HCT116 (cell line): ENCODE data around the gene MESP2. TPM values are rescaled to one million over a fixed set of nuclear protein-coding genes. Genes with fewer than 3 reads are reported as not detected.
A peak's percentile ranks its signal among the peaks of the same experiment; 100 is the strongest.

ENCODE experiments used
- ATAC-seq: fragments of 200-7000 bp; cut with Tn5 transposase; 2 replicates; pipeline ENCODE4 v1.9.1; 2020; ENCODE audit warnings: mild to moderate bottlenecking, moderate library complexity
- BruUV-seq: library from RNA; stranded (reverse); fragments of 400-500 nt; replicated peaks from 2 replicates; lab custom pipeline; 2021; lab: Mats Ljungman, UMichigan
- CTCF ChIA-PET: fragments of 300-600 bp; sonication (Branson Sonifier 250); formaldehyde crosslinking; loops from one replicate; lab custom pipeline; 2021; ENCODE audit warnings: antibody characterized with exemption; lab: Charles Lee
- POLR2A ChIA-PET: fragments of 300-600, 350-600 bp; sonication (Branson Sonifier 250); formaldehyde crosslinking; loops from one replicate; lab custom pipeline; 2021; ENCODE audit warnings: antibody characterized with exemption; lab: Charles Lee
- RAD21 ChIA-PET, 2 experiments: fragments of 300-600 bp; sonication (Branson Sonifier 250); formaldehyde crosslinking; loops; one replicate each; lab custom pipeline; 2023; ENCODE audit warnings: low total read pairs in 2 of 2; ENCODE audit not compliant: uncharacterized antibody in 2 of 2, unreplicated experiment in 2 of 2, low non-redundant PET in 1 of 2; lab: Charles Lee
- DNase-seq: peaks from one replicate; pipeline ENCODE4 v3.0.0-alpha.2; 2010; ENCODE audit warnings: low read depth, low spot score
- H2AFZ ChIP-seq: fragments of 200-600 bp; shearing (Covaris generic), sonication (generic); 2 replicates; pipeline ENCODE4 v1.6.1; 2017; ENCODE audit warnings: low read depth, mixed run types, mixed read lengths, antibody characterized with exemption, low read length; ENCODE audit not compliant: poor library complexity, severe bottlenecking
- H3K27ac ChIP-seq: 2 replicates; pipeline ENCODE4 v1.5.1; 2012; ENCODE audit warnings: low read depth, low read length
- H3K27me3 ChIP-seq: fragments of 200-600 bp; sonication (generic); 2 replicates; pipeline ENCODE4 v1.6.1; 2016; ENCODE audit warnings: mixed run types, low read length, mixed read lengths; ENCODE audit not compliant: insufficient read depth
- H3K36me3 ChIP-seq, 2 experiments: fragments of 200-500 bp in 1 of 2; fragments of 200-600 bp in 1 of 2; sonication (Bioruptor generic) in 1 of 2; sonication (generic) in 1 of 2; 2 replicates each; pipeline versions ENCODE4 v1.5.1 to v1.6.1; 2014 to 2016; ENCODE audit warnings: low read length in 2 of 2, inconsistent platforms in 1 of 2, mixed read lengths in 1 of 2, mixed run types in 1 of 2; ENCODE audit not compliant: insufficient read depth in 2 of 2, control insufficient read depth in 1 of 2
- H3K4me1 ChIP-seq, 2 experiments: fragments of 200-600 bp in 1 of 2; sonication (generic) in 1 of 2; 2 replicates each; pipeline versions ENCODE4 v1.5.1 to v1.6.1; 2012 to 2017; ENCODE audit warnings: low read length in 2 of 2, inconsistent platforms in 1 of 2, mild to moderate bottlenecking in 1 of 2, mixed read lengths in 1 of 2, mixed run types in 1 of 2, moderate library complexity in 1 of 2; ENCODE audit not compliant: insufficient read depth in 2 of 2, control insufficient read depth in 1 of 2
- H3K4me2 ChIP-seq: fragments of 200-600 bp; sonication (generic); 2 replicates; pipeline ENCODE4 v1.6.1; 2017; ENCODE audit warnings: mixed run types, low read length, mixed read lengths
- H3K4me3 ChIP-seq, 2 experiments: fragments of 200-600 bp in 1 of 2; sonication (generic) in 1 of 2; replicated peaks in 1 of 2; 2 replicates each; pipeline ENCODE4 v1.5.1; 2011 to 2016; ENCODE audit warnings: low read length in 2 of 2, control low read depth in 1 of 2, low read depth in 1 of 2, mild to moderate bottlenecking in 1 of 2, mixed read lengths in 1 of 2, mixed run types in 1 of 2
- H3K79me2 ChIP-seq: fragments of 200-600 bp; sonication (generic); 2 replicates; pipeline ENCODE4 v1.6.1; 2017; ENCODE audit warnings: mild to moderate bottlenecking, mixed run types, low read length, moderate library complexity, mixed read lengths; ENCODE audit not compliant: insufficient read depth
- H3K9ac ChIP-seq: fragments of 200-600 bp; sonication (generic); 2 replicates; pipeline ENCODE4 v1.6.1; 2016; ENCODE audit warnings: low read length, mixed read lengths
- H3K9me2 ChIP-seq: fragments of 200-600 bp; sonication (generic), shearing (Covaris generic); 2 replicates; pipeline ENCODE4 v1.6.1; 2017; ENCODE audit warnings: mixed run types, mild to moderate bottlenecking, moderate library complexity; ENCODE audit not compliant: insufficient read depth
- H3K9me3 ChIP-seq, 2 experiments: fragments of 200-500 bp in 1 of 2; fragments of 200-600 bp in 1 of 2; sonication (Bioruptor generic) in 1 of 2; sonication (generic) in 1 of 2; 2 replicates each; pipeline ENCODE4 v1.6.1; 2014 to 2017; ENCODE audit warnings: low read length in 2 of 2, mixed read lengths in 2 of 2, inconsistent platforms in 1 of 2, low read depth in 1 of 2, mild to moderate bottlenecking in 1 of 2, mixed run types in 1 of 2, moderate library complexity in 1 of 2; ENCODE audit not compliant: control insufficient read depth in 1 of 2, insufficient read depth in 1 of 2
- H4K20me1 ChIP-seq: fragments of 200-600 bp; sonication (generic), shearing (Covaris generic); 2 replicates; pipeline ENCODE4 v1.6.1; 2017; ENCODE audit warnings: mixed run types, mild to moderate bottlenecking, moderate library complexity; ENCODE audit not compliant: insufficient read depth
- CBX3 ChIP-seq: IDR thresholded peaks from 2 replicates; pipeline ENCODE4 v1.6.1; 2012; ENCODE audit warnings: low read depth
- CTCF ChIP-seq, 3 experiments: fragments of 200-600 bp in 1 of 3; sonication (generic) in 1 of 3; IDR thresholded peaks in 2 of 3; conservative IDR thresholded peaks in 1 of 3; 2 replicates each; pipeline ENCODE4 v1.5.1; 2012 to 2017; ENCODE audit warnings: low read depth in 2 of 3, low read length in 2 of 3, antibody characterized with exemption in 1 of 3, borderline replicate concordance in 1 of 3, control low read depth in 1 of 3, mild to moderate bottlenecking in 1 of 3, mixed read lengths in 1 of 3, mixed run types in 1 of 3, moderate library complexity in 1 of 3; ENCODE audit not compliant: insufficient read depth in 1 of 3
- ELF1 ChIP-seq: IDR thresholded peaks from 2 replicates; pipeline ENCODE4 v1.6.1; 2012; ENCODE audit warnings: low read depth, borderline replicate concordance
- EZH2 ChIP-seq: fragments of 200-600 bp; sonication (generic); IDR thresholded peaks from 2 replicates; pipeline ENCODE4 v1.6.1; 2017; ENCODE audit warnings: antibody characterized with exemption, mixed run types
- JUND ChIP-seq: IDR thresholded peaks from 2 replicates; pipeline ENCODE4 v1.6.1; 2012
- POLR2A ChIP-seq: IDR thresholded peaks from 2 replicates; pipeline ENCODE4 v1.7.0; 2011; ENCODE audit warnings: borderline replicate concordance; ENCODE audit not compliant: insufficient read depth, insufficient read length; ENCODE audit errors: extremely low read depth
- RAD21 ChIP-seq: IDR thresholded peaks from 2 replicates; pipeline ENCODE4 v1.6.1; 2012; ENCODE audit warnings: low read depth, mild to moderate bottlenecking
- SIN3A ChIP-seq: IDR thresholded peaks from 2 replicates; pipeline ENCODE4 v1.6.1; 2012; ENCODE audit warnings: low read depth
- SP1 ChIP-seq: IDR thresholded peaks from 2 replicates; pipeline ENCODE4 v1.6.1; 2012; ENCODE audit warnings: low read depth
- SRF ChIP-seq: IDR thresholded peaks from 2 replicates; pipeline ENCODE4 v1.6.1; 2012; ENCODE audit warnings: low read depth
- TCF7L2 ChIP-seq: IDR thresholded peaks from 2 replicates; pipeline ENCODE4 v1.7.0; 2011; ENCODE audit warnings: borderline replicate concordance, inconsistent platforms; ENCODE audit not compliant: insufficient read depth, insufficient read length; ENCODE audit errors: extremely low read depth
- YY1 ChIP-seq: IDR thresholded peaks from 2 replicates; pipeline ENCODE4 v1.6.1; 2011; ENCODE audit warnings: low read length, low read depth, moderate library complexity, mild to moderate bottlenecking; ENCODE audit not compliant: insufficient replicate concordance; ENCODE audit errors: extremely low read depth
- ZNF274 ChIP-seq: fragments of 200-500 bp; sonication (Bioruptor generic); IDR thresholded peaks from 2 replicates; pipeline ENCODE4 v1.6.1; 2014; ENCODE audit warnings: mild to moderate bottlenecking, low read depth, low read length, inconsistent platforms
- intact Hi-C: fragments of 100-400 bp; cut with micrococcal nuclease; formaldehyde crosslinking; loops from 2 replicates; pipeline ENCODE4 v1.10.0; 2022
- total RNA-seq: library from RNA; stranded (reverse); gene quantifications from one replicate; pipeline ENCODE4 v1.2.1, GENCODE V29; 2021; ENCODE audit not compliant: unreplicated experiment
- TF ChIP-seq, protein P1 (sequence below): IDR thresholded peaks from 2 replicates; pipeline ENCODE4 v1.6.1; 2012
- TF ChIP-seq, protein P2 (sequence below): IDR thresholded peaks from 2 replicates; pipeline ENCODE4 v1.6.1; 2012; ENCODE audit warnings: low read depth
- TF ChIP-seq, protein P3 (sequence below): IDR thresholded peaks from 2 replicates; pipeline ENCODE4 v1.6.1; 2012

The MESP2 gene
- total RNA-seq, 1 experiment from 2014 or later = 0.20 TPM

- no TSS peak for BruUV-seq
- no peaks in the 10 kb centered on the region for H3K36me3 ChIP-seq
- no peak overlapping the region for H3K27ac ChIP-seq
- ChIA-PET POLR2A (no interaction called here), CTCF (no interaction called here), RAD21 (no interaction called here)
- no peak for TF ChIP-seq TCF7L2
- TF ChIP-seq RAD21 = no peak
- no peaks in the 10 kb centered on the region for H3K27me3 ChIP-seq
- no peak overlapping the region for H3K4me3 ChIP-seq
- H2AFZ ChIP-seq = peak overlapping the region; percentile 50
- no peaks in the 10 kb centered on the region for H3K79me2 ChIP-seq
- H3K4me2 ChIP-seq = no peak overlapping the region; the same call in 1 of the 2 replicates
- no peaks in the 10 kb centered on the region for H3K9me3 ChIP-seq
- intact Hi-C loops = no loop called here
- DNase-seq (no peak), ATAC-seq (no peak)
- no peaks in the 10 kb centered on the region for H3K9me2 ChIP-seq
- no peaks in the 10 kb centered on the region for H4K20me1 ChIP-seq
- H3K9ac ChIP-seq = no peak overlapping the region
- peaks cover 8 to 52% of the 10 kb centered on the region in 2 experiments; a peak in 3 of 4 replicates for H3K4me1 ChIP-seq
Observed at GRCh38 chr15:89785774-89786140, 9.6 kb downstream of the MESP2 start.

GRCh38 chr15:89787944-89788343 is 11.8 kb downstream of the MESP2 start:
- H3K4me1 ChIP-seq = peaks cover 3 to 30% of the 10 kb centered on the region in 2 experiments; a peak in 1 of 4 replicates
- no peaks in the 10 kb centered on the region for H3K9me3 ChIP-seq
- no peak overlapping the region for H2AFZ ChIP-seq
- H3K4me2 ChIP-seq = no peak overlapping the region
- intact Hi-C loops = no loop called here
- H3K9me2 ChIP-seq = no peaks in the 10 kb centered on the region
- BruUV-seq = no TSS peak
- CTCF ChIA-PET = no interaction called here
- H3K4me3 ChIP-seq = no peak overlapping the region
- DNase-seq (no peak), ATAC-seq (no peak)
- H4K20me1 ChIP-seq = no peaks in the 10 kb centered on the region
- H3K36me3 ChIP-seq = no peaks in the 10 kb centered on the region
- H3K27me3 ChIP-seq = no peaks in the 10 kb centered on the region
- no peak overlapping the region for H3K27ac ChIP-seq
- RAD21 ChIA-PET = no interaction called here
- H3K9ac ChIP-seq = no peak overlapping the region
- POLR2A ChIA-PET = no interaction called here
- no peaks in the 10 kb centered on the region for H3K79me2 ChIP-seq
- TF ChIP-seq ELF1 (no peak), POLR2A (no peak), CBX3 (no peak), YY1 (no peak), SIN3A (no peak), CTCF (IDR thresholded peaks at IDR 0.05 in 2 of 3, conservative IDR thresholded peaks at IDR 0.05 in 1 of 3; ENCODE audit: borderline replicate concordance in 1 of 3, insufficient read depth in 1 of 3, low read depth in 2 of 3, low read length in 2 of 3) (no peak), JUND (no peak), ZNF274 (no peak), TCF7L2 (no peak), SP1 (no peak), EZH2 (no peak), SRF (no peak)
- TF ChIP-seq, protein P1, sequence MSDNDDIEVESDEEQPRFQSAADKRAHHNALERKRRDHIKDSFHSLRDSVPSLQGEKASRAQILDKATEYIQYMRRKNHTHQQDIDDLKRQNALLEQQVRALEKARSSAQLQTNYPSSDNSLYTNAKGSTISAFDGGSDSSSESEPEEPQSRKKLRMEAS = no peak
- TF ChIP-seq, protein P2, sequence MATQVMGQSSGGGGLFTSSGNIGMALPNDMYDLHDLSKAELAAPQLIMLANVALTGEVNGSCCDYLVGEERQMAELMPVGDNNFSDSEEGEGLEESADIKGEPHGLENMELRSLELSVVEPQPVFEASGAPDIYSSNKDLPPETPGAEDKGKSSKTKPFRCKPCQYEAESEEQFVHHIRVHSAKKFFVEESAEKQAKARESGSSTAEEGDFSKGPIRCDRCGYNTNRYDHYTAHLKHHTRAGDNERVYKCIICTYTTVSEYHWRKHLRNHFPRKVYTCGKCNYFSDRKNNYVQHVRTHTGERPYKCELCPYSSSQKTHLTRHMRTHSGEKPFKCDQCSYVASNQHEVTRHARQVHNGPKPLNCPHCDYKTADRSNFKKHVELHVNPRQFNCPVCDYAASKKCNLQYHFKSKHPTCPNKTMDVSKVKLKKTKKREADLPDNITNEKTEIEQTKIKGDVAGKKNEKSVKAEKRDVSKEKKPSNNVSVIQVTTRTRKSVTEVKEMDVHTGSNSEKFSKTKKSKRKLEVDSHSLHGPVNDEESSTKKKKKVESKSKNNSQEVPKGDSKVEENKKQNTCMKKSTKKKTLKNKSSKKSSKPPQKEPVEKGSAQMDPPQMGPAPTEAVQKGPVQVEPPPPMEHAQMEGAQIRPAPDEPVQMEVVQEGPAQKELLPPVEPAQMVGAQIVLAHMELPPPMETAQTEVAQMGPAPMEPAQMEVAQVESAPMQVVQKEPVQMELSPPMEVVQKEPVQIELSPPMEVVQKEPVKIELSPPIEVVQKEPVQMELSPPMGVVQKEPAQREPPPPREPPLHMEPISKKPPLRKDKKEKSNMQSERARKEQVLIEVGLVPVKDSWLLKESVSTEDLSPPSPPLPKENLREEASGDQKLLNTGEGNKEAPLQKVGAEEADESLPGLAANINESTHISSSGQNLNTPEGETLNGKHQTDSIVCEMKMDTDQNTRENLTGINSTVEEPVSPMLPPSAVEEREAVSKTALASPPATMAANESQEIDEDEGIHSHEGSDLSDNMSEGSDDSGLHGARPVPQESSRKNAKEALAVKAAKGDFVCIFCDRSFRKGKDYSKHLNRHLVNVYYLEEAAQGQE = no peak
- TF ChIP-seq, protein P3, sequence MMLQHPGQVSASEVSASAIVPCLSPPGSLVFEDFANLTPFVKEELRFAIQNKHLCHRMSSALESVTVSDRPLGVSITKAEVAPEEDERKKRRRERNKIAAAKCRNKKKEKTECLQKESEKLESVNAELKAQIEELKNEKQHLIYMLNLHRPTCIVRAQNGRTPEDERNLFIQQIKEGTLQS = no peak
